GM10847 (cell line): ENCODE results near the gene VSX1.

ENCODE experiments used
- POLR2A ChIP-seq: IDR thresholded peaks from 2 replicates; pipeline ENCODE4 v1.6.1; 2011; ENCODE audit not compliant: insufficient read length; ENCODE audit errors: extremely low read depth

VSX1 gene

DNA sequence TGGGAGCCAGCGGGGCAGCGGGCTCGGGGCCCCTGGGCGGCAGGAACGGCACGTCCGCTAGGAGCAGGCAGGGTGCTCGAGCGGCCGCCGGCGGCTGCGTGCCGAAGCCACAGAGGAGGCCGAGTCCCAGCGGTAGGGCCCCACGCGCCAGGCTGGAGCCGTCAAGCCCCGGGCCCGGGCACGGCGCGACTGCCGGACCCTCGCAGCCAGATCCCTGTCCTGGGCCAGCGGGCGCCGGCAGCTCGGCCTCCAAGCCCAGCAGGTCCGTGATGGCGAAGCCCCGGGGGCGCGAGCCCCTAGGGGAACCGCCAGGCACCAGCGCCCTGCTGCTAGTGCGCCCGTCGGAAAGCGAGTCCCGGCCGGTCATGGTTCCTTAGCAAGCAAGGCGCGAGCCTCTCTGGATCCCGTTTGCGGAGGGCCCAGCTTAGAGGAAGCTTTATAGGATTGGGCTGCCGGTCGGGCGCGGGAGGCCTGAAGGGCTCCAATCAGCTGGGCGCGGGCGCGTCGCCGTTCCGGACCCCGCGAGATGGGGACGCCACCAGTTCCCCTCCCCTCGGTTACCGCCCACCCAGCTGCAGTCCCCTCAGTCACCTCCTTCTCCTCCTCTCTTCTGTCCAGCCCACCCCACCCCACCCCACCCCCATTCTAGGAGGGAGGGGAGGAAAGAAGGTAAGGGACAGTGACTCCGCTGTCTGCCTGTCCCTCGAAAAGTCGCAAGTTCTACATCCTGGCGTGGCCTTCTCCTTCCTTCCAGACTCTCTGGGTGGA, at the start of gene VSX1:
Gene VSX1, minus strand, starts transcription at position 412 of the 768 bp plus-strand sequence. Its CDS starts 45 bp downstream, at position 367.
- TF ChIP-seq POLR2A, result no peak

DNA sequence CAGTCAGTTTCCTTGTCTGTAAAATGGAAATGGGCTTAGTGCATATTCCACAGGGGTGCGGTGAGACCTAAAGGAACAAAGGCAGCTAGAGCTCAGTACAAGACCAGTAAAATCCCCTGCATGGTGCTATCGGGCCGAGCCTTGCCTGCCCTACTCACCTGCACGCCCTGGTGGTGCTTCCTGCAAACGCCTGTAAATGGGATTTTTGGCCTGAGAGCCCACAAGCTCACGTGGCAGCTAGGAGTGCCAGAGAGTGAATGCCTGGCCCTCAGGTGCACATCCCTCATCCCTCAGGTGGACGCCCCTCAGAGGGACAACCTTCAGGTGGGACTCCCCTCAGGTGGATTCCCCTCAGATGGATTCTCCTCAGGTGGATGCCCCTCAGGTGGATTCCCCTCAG, 48.0 kb upstream of the VSX1 start:
- TF ChIP-seq POLR2A, result no peak

DNA sequence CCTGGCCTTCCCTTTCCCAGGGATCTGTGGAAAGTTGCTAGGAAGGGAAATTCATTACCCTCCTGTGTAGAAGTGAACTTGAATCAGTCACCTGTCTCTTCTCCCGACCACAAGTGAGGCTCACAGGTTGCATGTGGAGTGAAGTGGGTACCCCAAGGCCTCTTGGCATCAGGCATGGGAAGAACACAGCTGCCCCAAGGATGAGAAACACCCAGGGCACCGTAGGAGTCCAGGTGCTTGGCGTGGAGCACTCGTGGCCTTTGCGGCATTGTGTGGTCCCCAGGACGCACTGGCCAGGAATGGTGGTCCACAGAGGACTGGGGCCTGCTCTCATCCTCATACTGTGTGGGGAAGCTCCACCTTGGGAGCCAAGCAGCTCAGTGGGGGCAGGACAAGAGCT, 47.5 kb upstream of the VSX1 start:
- no peak for TF ChIP-seq POLR2A

DNA sequence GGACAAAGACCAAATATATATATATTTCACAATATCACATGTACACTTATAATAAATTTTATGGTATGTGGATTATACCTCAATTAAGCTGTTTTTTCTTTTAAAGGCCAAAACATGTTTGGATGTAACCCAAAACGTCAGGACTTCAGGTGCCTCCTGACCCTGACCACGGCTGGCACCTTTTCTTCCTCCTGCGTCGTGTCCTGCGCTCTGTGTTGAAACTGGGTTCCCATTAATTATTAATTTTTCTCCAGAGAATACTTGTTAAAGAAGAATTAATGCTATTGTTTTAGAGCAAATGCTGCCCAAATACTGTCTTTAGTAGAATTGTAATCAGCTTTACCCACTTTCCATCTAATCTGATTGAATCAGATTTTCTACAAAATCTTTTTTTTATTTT, 46.7 kb upstream of the VSX1 start:
- no peak for TF ChIP-seq POLR2A

DNA sequence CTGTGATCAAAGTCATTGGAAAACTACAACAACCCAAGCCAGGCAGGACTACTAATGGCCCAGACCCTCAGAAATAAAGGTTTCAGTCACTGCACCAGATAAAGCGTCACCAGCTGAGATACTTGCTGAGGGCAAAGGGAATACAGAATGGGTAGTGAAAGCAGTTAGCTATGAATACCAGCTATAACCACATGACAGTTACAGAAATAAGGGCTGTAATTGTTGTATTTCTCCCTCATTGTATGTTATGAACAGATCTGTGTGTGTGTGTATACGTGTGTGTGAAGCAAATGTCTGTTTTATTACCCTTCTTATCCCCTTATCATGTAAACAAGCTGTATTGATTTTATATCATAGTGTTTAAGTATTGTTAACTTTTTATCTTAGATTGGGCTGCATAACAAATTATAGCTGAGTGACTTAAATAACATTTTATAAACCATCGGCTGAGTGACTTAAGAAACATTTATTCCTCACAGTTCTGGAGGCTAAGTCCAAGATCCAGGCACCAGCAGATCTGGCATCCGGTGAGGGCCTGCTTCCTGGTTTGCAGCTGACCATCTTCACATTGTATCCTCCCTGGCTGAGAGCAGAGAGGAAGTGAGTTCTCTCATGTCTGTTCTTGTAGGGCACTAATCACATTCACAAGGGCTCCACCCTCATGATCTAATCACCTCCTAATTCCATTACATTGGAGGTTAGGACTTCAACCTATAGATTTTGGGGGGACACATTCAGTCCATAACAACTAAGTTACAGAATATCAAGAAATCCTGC, 46.0 kb upstream of the VSX1 start:
- no peak for TF ChIP-seq POLR2A

DNA sequence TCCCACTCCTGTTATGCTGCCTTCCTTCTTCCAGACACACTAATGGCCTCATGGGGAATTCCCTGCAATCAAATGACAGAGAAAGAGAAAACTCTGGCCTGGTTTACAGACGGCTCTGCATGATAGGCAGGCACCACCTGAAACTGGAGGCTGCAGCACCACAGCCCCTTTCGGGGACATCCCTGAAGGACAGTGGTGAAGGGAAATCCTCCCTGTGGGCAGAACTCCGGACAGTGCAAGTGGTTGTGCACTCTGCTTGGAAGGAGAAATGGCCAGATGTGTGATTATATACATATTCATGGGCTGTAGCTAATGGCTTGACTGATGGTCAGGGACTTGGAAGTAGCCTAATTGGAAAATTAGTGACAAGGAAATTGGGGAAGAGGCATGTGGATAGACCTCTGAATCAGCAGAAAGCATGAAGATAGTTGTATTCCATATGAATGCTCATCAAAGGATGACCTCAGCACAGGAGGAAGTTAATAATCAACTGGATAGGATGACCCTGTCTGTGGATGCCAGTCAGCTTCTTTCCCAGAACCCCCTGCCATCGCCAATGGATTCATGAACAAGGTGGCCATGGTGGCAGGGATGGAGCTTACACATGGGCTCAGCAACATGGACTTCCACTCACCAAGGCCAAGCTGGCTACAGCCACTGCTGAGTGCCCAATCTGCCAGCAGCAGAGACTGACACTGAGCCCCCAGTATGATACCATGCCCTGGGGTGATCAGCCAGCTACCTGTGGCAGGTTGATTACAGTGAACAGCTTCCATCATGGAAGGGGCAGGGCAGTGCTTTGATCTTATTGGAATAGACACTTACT, 44.5 kb upstream of the VSX1 start:
- TF ChIP-seq POLR2A, result no peak

DNA sequence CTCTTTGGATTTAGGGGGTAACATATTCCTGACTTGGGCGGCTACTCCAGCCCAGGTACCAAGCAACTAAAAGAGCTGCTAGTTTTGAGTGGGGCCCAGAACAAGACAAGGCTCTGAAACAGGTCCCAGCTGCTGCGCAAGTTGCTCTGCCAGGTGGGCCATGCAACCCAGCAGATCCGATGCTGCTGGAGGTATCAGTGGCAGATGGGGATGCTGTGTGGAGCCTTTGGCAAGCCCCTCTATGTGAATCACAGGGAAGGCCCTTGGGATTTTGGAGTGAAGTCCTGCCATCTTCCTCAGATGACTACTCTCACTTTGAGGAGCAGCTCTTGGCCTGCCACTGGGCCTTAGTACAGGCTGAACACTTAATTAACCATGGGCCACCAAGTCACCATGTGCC, 43.7 kb upstream of the VSX1 start:
- no peak for TF ChIP-seq POLR2A

DNA sequence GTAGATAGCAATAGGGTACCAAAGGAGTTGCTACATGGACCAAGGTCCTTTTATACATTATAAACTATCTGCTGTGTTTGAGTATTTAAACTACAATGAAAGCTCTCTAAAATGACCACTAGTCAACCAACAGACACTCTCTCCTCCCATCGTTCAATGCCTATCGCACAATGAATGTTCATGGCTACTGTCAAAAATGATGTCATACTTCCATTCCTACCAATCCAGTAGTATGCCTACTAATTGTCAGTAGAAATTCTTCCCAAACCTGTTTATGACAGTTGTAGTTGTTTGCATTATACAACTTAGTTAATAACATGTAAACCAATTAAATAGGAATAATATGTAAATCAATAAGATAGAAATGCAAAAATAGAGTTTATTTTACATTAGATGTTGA, 39.0 kb upstream of the VSX1 start:
- TF ChIP-seq POLR2A, result no peak

DNA sequence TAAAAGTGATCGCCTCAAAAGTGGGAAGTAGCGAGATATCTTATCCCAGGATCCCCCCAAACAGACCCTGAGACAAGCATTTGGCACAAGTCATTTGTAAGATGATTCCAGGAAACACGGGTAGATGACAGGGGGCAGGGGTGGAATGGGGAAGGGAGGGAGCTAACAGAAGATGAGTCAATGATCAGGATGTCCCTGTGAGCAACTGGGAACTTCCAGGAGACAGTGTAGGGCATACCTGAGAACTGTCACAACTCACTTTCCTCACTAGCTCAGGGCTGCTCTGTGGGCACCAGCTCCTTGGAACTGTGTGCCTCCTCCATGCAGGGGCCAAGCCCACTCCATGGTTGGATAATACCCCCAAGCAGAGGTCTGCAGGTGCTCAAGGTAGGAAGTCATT, 38.5 kb upstream of the VSX1 start:
- no peak for TF ChIP-seq POLR2A

DNA sequence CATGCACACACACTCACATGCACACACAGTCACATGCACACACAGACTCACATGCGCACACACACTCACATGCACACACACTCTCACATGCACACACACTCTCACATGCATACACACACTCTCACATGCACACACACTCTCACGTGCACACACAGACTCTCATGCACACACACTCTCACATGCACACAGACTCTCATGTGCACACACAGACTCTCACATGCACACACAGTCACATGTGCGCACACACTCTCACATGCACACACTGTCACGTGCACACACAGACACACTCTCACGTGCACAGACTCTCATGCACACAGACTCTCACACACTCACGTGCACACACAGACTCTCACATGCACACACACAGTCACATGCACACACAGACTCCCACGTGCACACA, 36.6 kb upstream of the VSX1 start:
- no peak for TF ChIP-seq POLR2A

DNA sequence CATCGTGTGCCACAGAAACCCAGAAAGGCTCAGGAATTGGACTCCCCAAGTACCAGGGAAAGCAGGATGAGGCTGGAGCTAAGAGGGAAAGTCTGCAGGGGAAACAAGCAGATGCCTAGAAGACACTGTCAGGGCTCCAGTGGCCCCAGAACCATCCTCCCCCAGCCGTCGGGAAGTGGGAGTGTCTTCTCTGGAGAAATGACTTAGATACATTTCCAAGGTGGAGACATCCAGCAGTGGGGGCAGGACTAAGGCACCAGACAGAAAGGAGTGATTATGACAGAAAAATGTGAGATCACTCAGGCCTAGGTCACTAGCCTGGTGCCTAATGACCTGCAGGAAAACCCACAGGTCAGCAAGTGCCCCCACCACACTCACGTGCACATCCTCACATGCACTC, 36.0 kb upstream of the VSX1 start:
- no peak for TF ChIP-seq POLR2A

DNA sequence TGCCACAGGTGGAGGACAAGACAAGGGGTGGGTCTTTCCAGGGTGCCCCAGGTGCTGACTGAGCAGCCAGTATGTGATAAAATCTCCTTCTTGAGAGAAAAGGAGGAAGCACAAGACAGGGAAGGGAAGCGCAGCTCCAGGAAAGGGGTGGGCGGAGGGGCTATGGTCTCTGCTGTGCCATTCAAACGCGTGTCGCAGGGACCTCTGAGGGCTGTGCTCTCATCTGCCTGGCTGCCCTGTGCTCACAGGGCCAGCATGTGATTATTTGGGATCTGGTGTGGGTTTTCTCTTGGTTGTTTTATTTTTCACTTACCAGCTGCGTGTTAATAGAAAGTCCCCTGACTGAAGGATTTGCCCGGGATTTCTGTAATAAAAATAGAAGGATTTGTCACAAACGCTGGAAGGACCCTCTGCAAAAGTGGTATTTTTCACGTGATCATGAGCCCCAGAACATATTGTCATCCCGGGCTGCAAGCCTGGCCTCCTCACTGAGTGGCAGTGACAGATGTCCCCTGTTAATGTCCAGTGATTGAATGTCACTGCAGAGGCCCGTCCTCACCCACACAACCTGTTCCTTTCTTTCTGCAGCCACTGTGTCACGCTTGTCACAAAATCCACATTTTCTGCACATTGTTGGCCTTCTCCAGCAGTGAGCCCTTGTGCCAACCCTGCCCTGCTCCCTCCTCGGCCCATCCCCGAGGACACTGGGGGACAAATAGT, 35.0 kb upstream of the VSX1 start:
- no peak for TF ChIP-seq POLR2A

DNA sequence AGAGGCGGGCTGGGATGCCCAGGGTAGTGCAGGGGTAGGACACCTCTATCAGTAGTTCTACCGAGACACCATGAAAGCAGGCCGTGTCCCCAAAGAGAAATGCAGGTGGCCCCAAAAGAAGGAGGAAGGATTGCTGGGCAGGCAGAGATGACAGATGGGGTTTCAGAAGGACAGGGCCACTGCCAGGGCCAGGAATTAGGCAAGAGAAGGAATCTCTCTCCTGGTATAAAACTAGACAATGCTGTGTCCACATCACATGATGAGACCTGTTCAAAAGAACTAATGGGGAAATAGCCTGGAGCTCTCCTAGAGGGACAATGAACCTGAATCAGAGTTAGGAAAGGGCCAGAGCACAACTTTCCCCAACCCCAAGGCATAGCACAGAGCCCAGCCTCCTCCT, 21.6 kb upstream of the VSX1 start:
- TF ChIP-seq POLR2A, result no peak

DNA sequence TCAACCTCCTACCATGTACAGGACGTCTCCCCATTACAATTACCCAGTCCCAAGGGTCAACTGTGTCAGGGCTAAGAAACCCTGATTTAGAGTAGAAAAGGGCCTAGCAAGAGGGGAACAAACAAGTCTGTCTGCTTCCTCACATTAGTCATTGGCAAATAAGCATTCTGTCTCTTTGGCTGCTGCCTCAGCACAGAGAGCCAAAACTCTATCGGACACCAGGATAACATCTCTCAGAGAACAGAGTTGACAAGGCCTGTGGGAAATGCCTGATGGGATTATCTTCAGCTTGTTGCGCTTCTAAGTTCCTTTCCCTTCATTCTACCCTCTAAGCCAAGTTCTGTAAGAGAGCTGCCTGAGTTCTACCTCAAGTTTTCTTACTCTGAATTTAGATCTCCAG, 19.0 kb upstream of the VSX1 start:
- TF ChIP-seq POLR2A, result no peak

DNA sequence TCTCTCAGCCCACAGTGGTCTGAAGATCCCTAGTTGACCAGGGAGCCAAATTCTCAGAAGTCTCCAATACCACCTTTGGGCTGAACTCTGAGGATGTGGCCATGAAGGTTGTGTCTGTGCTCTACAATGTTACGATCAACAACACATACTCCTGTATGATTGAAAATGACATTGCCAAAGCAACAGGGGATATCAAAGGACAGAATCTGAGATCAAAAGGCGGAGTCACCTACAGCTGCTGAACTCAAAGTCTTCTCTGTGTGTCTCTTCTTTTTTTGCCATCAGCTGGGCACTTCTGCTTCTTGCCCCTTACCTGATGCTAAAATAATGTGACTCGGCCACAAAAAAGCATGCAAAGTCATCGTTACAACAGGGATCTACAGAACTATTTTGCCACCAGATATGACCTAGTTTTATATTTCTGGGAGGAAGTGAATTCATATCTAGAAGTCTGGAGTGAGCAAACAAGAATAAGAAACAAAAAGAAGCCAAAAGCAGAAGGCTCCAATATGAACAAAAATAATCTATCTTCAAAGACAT, 17.7 kb upstream of the VSX1 start:
- TF ChIP-seq POLR2A, result no peak

DNA sequence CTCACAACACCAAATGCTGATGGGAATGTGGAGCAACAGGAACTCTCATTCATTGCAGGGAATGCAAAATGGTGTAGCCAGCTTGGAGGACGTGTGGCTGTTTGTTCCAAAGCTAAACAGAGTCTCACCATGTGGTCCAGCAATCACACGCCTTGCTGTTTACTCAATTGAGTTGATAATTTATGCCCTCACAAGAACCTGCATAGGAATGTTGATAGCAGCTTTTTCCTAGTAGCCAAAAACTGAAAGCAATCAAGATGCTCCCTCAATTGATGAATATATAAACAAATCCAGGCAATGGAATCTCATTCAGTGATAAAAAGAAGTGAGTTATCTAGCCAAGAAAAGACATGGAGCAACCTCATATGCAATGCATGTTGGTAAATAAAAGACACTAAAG, 15.6 kb upstream of the VSX1 start:
- no peak for TF ChIP-seq POLR2A
